GM12801 (cell line): Measurements from ENCODE around the gene TINAGL1.

Source experiments
- CTCF ChIP-seq: IDR thresholded peaks from one replicate; pipeline ENCODE4 v1.5.1; 2011; ENCODE audit warnings: control low read depth; ENCODE audit not compliant: insufficient read length; ENCODE audit errors: extremely low read depth

Gene TINAGL1

GRCh38 chr1:31596737-31597097 is 20.4 kb downstream of the TINAGL1 start:
- TF ChIP-seq CTCF = no peak

- no peak for TF ChIP-seq CTCF
These were observed 22.7 kb downstream of the TINAGL1 start for GRCh38 chr1:31598980-31599379.

GRCh38 chr1:31600641-31601040 is 24.3 kb downstream of the TINAGL1 start:
- no peak for TF ChIP-seq CTCF

- no peak for TF ChIP-seq CTCF
These were observed 25.8 kb downstream of the TINAGL1 start for GRCh38 chr1:31602081-31602480.

- TF ChIP-seq CTCF = no peak
These were observed 29.7 kb downstream of the TINAGL1 start for GRCh38 chr1:31605908-31606427.

GRCh38 chr1:31607360-31607759 is 31.0 kb downstream of the TINAGL1 start:
- no peak for TF ChIP-seq CTCF

- no peak for TF ChIP-seq CTCF
These were observed 33.3 kb downstream of the TINAGL1 start for GRCh38 chr1:31609514-31610118.
